Neural crest cell (in vitro differentiated cells): ENCODE results near the gene KCNK7. TPM values are rescaled to one million over a fixed set of nuclear protein-coding genes. Genes with fewer than 3 reads are reported as not detected.

ENCODE experiments used
- DNase-seq: peaks from one replicate; pipeline ENCODE4 v3.0.0; 2021; ENCODE audit warnings: low read depth, mixed read lengths, low spot score
- H3K27ac Mint-ChIP-seq: one replicate; pipeline ENCODE4 v1.8.0; 2021; ENCODE audit warnings: mild to moderate bottlenecking, mixed read lengths; ENCODE audit not compliant: unreplicated experiment
- H3K27me3 Mint-ChIP-seq: 2 replicates; pipeline ENCODE4 v1.8.0; 2021; ENCODE audit warnings: low read depth, mild to moderate bottlenecking, mixed read lengths
- H3K36me3 Mint-ChIP-seq: 2 replicates; pipeline ENCODE4 v1.8.0; 2021; ENCODE audit warnings: low read depth, mild to moderate bottlenecking, mixed read lengths
- H3K4me1 Mint-ChIP-seq: 2 replicates; pipeline ENCODE4 v1.8.0; 2021; ENCODE audit warnings: mixed read lengths
- H3K4me3 Mint-ChIP-seq: one replicate; pipeline ENCODE4 v1.8.0; 2021; ENCODE audit warnings: mild to moderate bottlenecking, mixed read lengths
- H3K9me3 Mint-ChIP-seq: 2 replicates; pipeline ENCODE4 v1.8.0; 2021; ENCODE audit warnings: mixed read lengths
- total RNA-seq: library from RNA; stranded (reverse); gene quantifications from 2 replicates; pipeline ENCODE4 v1.2.1, GENCODE V29; 2021
- TF ChIP-seq, protein P1 (sequence below): fragments of 200-600 bp; sonication (generic); conservative IDR thresholded peaks from 2 replicates; pipeline ENCODE4 v1.5.0; 2021; ENCODE audit warnings: antibody characterized with exemption, mild to moderate bottlenecking

KCNK7 gene
- total RNA-seq, 1 donor from 2014 or later: 1.0 TPM

DNA sequence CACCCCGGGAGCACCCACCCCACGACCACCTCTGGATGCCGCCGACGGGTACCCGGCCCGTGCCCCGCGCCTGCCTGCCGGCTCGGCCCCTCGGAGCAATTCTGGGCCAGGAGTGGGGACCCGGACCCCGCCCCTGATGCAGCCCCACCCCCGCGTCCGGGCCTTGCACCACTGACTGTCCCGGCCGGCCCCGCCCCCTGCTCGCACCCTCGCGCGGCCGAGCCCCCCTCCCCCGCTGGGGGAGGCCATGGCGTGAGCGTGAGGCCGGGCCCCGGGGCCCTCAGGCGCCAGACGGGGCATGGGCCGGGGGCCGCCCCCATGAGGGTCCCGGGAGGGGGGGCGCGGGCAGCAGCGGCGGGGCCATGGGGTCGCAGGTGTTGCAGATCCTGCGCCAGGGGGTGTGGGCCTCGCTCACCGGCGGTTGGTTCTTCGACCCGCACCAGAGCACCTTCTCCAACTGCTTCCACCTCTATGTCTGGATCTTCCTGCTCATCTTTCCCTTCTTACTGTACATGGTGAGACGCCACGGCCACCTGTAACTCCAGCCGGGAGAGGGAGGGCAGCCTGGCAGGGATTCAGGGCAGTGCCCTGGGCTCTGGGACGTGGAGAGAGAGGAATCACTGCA, 20.5 kb upstream of the KCNK7 start:
- peak overlapping the region; percentile 95 for H3K4me3 Mint-ChIP-seq
- H3K36me3 Mint-ChIP-seq: peaks cover 4% of the 10 kb centered on the region
- TF ChIP-seq, protein P1, sequence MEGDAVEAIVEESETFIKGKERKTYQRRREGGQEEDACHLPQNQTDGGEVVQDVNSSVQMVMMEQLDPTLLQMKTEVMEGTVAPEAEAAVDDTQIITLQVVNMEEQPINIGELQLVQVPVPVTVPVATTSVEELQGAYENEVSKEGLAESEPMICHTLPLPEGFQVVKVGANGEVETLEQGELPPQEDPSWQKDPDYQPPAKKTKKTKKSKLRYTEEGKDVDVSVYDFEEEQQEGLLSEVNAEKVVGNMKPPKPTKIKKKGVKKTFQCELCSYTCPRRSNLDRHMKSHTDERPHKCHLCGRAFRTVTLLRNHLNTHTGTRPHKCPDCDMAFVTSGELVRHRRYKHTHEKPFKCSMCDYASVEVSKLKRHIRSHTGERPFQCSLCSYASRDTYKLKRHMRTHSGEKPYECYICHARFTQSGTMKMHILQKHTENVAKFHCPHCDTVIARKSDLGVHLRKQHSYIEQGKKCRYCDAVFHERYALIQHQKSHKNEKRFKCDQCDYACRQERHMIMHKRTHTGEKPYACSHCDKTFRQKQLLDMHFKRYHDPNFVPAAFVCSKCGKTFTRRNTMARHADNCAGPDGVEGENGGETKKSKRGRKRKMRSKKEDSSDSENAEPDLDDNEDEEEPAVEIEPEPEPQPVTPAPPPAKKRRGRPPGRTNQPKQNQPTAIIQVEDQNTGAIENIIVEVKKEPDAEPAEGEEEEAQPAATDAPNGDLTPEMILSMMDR: no peak
- H3K4me1 Mint-ChIP-seq: peaks cover 31% of the 10 kb centered on the region
- H3K9me3 Mint-ChIP-seq: no peaks in the 10 kb centered on the region
- no peak for DNase-seq
- no peaks in the 10 kb centered on the region for H3K27me3 Mint-ChIP-seq
- peak overlapping the region; percentile 95 for H3K27ac Mint-ChIP-seq

DNA sequence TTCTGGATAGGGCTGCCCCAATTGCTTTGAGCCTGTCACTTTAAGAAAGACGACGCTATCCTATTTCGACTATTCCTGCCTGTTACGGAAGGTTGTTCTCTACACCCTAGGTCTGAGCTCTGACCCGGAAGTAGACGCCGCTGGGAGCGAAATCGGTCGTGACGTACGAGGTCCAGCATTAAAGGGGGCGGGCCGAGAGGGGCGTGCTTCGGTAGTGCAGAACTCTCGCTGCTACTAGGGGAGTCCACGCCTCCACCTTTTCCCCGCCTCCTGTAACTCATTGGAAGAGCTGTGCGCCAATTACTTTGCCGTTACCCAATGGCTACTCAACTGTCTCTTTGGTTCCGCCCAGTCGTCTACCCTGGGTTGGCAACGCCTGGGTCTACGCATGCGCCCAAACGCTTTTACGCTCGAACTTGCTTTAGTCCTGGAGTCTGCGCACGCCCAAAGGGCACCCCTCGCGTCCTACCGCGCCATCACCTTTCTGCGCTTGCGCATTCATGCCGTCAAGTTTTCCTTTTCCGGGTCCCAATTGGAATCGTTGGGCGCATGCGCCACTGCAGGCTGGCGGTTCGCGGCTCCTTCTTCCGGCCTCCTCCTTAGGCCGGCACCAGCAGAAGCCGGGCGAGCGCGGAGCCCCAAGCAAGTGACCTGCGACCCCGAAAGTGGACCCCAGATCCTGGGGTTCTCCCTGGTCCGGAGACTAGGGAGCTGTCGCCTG, 19.8 kb upstream of the KCNK7 start, which contains the start of gene PCNX3:
TSS of gene PCNX3 (plus strand) at position 548 of the 721 bp plus-strand sequence. CDS start 536 bp downstream, outside the sequence.
- TF ChIP-seq, protein P1: no peak
- peak; percentile 100 for DNase-seq
- Mint-ChIP-seq H3K4me3 (peak within 1 kb of the TSS; percentile 95), H3K4me1 (peaks cover 38% of the 10 kb centered on the region), H3K27ac (peak within 1 kb of the TSS; percentile 95), H3K9me3 (no peaks in the 10 kb centered on the region), H3K36me3 (peaks cover 3% of the 10 kb centered on the region), H3K27me3 (no peaks in the 10 kb centered on the region)

DNA sequence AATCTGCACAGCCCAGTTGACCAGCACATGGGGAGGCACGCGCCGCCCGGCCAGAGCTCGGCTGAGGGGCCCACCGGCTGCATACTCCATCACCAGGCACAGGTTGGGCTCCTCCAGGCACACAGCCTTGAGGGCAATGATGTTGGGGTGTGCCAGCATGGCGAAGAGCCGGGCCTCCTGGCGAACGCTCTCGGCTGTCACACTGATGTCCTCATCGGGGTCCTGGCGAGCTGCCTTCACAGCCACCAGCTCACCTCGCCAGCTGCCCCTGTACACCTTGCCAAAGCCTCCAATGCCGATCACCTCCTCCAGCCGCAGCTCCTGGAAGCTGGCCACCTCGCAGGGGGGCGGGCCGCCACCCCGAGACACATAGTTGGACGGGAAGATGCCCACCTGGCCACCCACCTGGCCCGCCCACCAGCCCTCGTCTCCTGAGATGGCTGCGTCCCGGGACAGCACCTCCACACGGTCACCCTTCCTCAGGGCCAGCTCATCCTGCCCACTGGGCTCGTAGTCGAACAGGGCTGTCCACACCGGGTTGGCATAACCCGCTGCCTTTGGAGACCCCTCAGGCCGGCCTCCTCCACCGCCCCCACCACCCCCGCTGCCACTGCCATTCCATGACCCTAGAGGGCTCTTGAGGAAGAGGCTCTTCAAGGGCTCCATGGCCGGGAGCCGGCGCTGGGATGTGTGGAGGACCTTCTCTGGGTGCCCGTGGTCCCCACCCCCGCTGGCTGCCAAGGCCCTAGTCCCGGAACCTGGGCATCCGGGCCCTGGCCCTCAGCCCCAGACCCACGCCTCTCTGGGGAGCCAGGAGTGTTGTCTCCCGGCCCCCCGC, 17.7 kb upstream of the KCNK7 start:
- Mint-ChIP-seq H3K36me3 (no peaks in the 10 kb centered on the region), H3K4me1 (peaks cover 52% of the 10 kb centered on the region), H3K27me3 (no peaks in the 10 kb centered on the region), H3K4me3 (peak overlapping the region; percentile 87), H3K27ac (no peak overlapping the region), H3K9me3 (no peaks in the 10 kb centered on the region)
- DNase-seq: no peak
- TF ChIP-seq, protein P1: no peak

DNA sequence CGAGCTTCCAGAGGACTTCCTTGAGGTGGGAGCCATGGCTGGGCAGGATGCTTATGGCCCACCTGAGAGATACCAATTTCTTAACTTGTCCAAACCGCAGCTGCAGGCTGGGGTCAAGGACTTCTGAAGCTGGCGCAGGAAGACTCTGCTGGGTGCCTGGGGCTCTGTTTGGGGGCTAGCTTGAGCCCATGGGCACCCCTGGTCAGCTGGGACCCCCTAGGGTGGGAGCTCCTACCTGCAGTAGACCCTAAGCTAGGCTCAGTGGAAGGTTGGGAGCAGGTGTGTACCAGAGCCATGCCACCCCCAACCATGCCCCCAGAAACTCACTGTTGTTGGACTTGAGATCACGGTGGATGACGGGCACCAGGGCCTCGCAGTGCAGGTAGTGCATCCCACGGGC, 17.1 kb upstream of the KCNK7 start:
- peak overlapping the region; percentile 87 for H3K4me3 Mint-ChIP-seq
- H3K27me3 Mint-ChIP-seq: no peaks in the 10 kb centered on the region
- no peak for DNase-seq
- H3K27ac Mint-ChIP-seq: no peak overlapping the region
- TF ChIP-seq, protein P1: no peak
- no peaks in the 10 kb centered on the region for H3K9me3 Mint-ChIP-seq
- no peaks in the 10 kb centered on the region for H3K36me3 Mint-ChIP-seq
- H3K4me1 Mint-ChIP-seq: peaks cover 53% of the 10 kb centered on the region

DNA sequence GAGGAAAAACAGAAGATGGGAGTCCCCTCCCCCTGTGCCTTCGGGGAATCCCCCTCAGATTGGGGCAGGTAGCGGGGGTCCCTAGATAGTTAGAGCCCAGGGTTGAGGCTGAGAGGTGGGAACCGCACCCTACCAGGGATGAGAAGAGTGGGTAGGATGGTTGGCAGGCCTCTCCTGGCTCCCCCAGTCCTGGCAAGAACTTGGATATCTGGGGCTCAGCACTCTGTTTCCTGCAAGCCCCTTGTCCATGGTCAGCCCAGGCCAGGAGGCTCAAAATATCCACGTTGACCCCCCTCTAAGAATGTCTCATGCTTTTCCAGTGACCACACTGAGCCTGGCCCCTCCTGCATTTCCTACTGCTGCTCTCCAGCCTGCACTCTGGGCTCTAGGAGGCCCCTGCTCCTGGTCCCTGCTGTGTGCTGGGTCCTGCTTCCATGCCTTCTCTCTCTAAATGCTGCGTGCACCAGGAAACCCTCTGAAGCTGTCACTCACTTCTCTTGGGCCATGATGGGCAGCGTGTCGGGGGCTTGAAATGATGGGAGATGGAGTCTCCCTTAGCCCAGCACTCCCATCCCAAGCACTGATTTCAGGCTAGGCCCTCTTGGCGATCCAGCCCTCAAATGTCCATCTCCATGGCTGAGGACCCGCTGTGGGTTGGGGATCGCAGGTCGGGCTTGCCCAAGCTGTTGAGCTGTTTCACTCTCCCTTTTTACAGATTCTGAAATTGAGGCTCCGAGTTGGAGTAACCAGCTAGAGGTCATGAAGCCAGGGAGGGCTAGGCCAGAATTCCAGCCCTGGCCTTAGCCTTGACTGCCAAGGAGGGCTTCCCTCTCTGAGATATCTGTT, 16.4 kb upstream of the KCNK7 start:
- no peaks in the 10 kb centered on the region for H3K36me3 Mint-ChIP-seq
- TF ChIP-seq, protein P1: no peak
- H3K9me3 Mint-ChIP-seq: no peaks in the 10 kb centered on the region
- no peak for DNase-seq
- peak overlapping the region; percentile 83 for H3K27ac Mint-ChIP-seq
- H3K27me3 Mint-ChIP-seq: no peaks in the 10 kb centered on the region
- H3K4me1 Mint-ChIP-seq: peaks cover 59% of the 10 kb centered on the region
- H3K4me3 Mint-ChIP-seq: peak overlapping the region; percentile 87
